Liver (tissue), 3 donors: ENCODE results near the gene EDA.

Source experiments
- EGR1 ChIP-seq, 2 donors: IDR thresholded peaks; 2 replicates each; pipeline ENCODE4 v1.6.1; 2016 to 2018; ENCODE audit warnings: antibody characterized with exemption in 2 of 2, low read depth in 2 of 2
- GABPA ChIP-seq, 2 donors: IDR thresholded peaks in 1 of 2; conservative IDR thresholded peaks in 1 of 2; 2 replicates each; pipeline ENCODE4 v1.6.1; 2016; ENCODE audit warnings: antibody characterized with exemption in 2 of 2, mild to moderate bottlenecking in 1 of 2, moderate library complexity in 1 of 2
- RXRA ChIP-seq, 2 donors: IDR thresholded peaks; 2 replicates each; pipeline ENCODE4 v1.6.1; 2017 to 2018; ENCODE audit warnings: antibody characterized with exemption in 2 of 2, mild to moderate bottlenecking in 1 of 2
- SP1 ChIP-seq: IDR thresholded peaks from 2 replicates; pipeline ENCODE4 v1.6.1; 2018; ENCODE audit warnings: antibody characterized with exemption, mild to moderate bottlenecking
- TF ChIP-seq, protein P1 (sequence below): fragments of 150-350 bp; IDR thresholded peaks from 2 replicates; pipeline ENCODE4 v1.5.1; 2017; ENCODE audit warnings: improper control_type of control experiment, low read depth, low read length; ENCODE audit not compliant: missing input control
- donor health status: healthy.
- donor health status: healthy.

GRCh38 chrX:70087857-70088630 lies 472.1 kb downstream of the EDA start:
- TF ChIP-seq, protein P1, sequence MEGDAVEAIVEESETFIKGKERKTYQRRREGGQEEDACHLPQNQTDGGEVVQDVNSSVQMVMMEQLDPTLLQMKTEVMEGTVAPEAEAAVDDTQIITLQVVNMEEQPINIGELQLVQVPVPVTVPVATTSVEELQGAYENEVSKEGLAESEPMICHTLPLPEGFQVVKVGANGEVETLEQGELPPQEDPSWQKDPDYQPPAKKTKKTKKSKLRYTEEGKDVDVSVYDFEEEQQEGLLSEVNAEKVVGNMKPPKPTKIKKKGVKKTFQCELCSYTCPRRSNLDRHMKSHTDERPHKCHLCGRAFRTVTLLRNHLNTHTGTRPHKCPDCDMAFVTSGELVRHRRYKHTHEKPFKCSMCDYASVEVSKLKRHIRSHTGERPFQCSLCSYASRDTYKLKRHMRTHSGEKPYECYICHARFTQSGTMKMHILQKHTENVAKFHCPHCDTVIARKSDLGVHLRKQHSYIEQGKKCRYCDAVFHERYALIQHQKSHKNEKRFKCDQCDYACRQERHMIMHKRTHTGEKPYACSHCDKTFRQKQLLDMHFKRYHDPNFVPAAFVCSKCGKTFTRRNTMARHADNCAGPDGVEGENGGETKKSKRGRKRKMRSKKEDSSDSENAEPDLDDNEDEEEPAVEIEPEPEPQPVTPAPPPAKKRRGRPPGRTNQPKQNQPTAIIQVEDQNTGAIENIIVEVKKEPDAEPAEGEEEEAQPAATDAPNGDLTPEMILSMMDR, result no peak
- TF ChIP-seq SP1 (no peak), GABPA (IDR thresholded peaks at IDR 0.05 in 1 of 2, conservative IDR thresholded peaks at IDR 0.05 in 1 of 2) (no peak), RXRA (IDR thresholded peaks at IDR 0.05) (no peak), EGR1 (IDR thresholded peaks at IDR 0.05; ENCODE audit: low read depth in 2 of 2) (no peak)
